Measurements from ENCODE around the gene ETV3.
"Not testable (repeated sequence)": the region's sequence is repeated elsewhere in the genome, so short reads cannot be mapped to it uniquely, and the experiment has no call there.

ETV3 gene

GRCh38 chr1:157178490-157178889 is 40.3 kb upstream of the ETV3 start:
- Histone ChIP-seq H3K27me3 (ENCODE audit: insufficient read depth, low read depth, severe bottlenecking) (peaks cover 24% of the 10 kb centered on the region), H3K4me3 (ENCODE audit: low read depth, low read length) (no peak overlapping the region)
- no peak for TF ChIP-seq CTCF (IDR thresholded peaks at IDR 0.05; ENCODE audit: low read depth, low read length)

GRCh38 chr1:157177733-157178394 is 39.7 kb upstream of the ETV3 start:
- Histone ChIP-seq H3K27me3 (ENCODE audit: insufficient read depth, low read depth, severe bottlenecking) (peaks cover 18% of the 10 kb centered on the region), H3K4me3 (ENCODE audit: low read depth, low read length) (no peak overlapping the region)

More at GRCh38 chr1:157178490-157178889, 40.3 kb upstream of the ETV3 start:
- Histone ChIP-seq H3K27ac (no peak overlapping the region), H3K9me3 (ENCODE audit: severe bottlenecking) (no peaks in the 10 kb centered on the region), H3K36me3 (no peaks in the 10 kb centered on the region)
- no peak for DNase-seq

GRCh38 chr1:157176591-157177121 is 38.5 kb upstream of the ETV3 start:
- no peak overlapping the region for H3K27ac ChIP-seq
- no peaks in the 10 kb centered on the region for H3K36me3 ChIP-seq
- no peak for TF ChIP-seq CTCF (IDR thresholded peaks at IDR 0.05; ENCODE audit: low read depth, low read length)
- no peaks in the 10 kb centered on the region for H3K9me3 ChIP-seq (ENCODE audit: severe bottlenecking)
- no peak overlapping the region for H3K4me3 ChIP-seq (ENCODE audit: low read depth, low read length)
- peaks cover 12% of the 10 kb centered on the region for H3K27me3 ChIP-seq (ENCODE audit: insufficient read depth, low read depth, severe bottlenecking)
- no peak for DNase-seq

More at GRCh38 chr1:157177733-157178394, 39.7 kb upstream of the ETV3 start:
- no peak overlapping the region for H3K27ac ChIP-seq
- H3K36me3 ChIP-seq: no peaks in the 10 kb centered on the region
- TF ChIP-seq CTCF (IDR thresholded peaks at IDR 0.05; ENCODE audit: low read depth, low read length): no peak
- H3K9me3 ChIP-seq (ENCODE audit: severe bottlenecking): no peaks in the 10 kb centered on the region
- no peak for DNase-seq

GRCh38 chr1:157176016-157176415 is 37.8 kb upstream of the ETV3 start:
- H3K27ac ChIP-seq: no peak overlapping the region
- DNase-seq: no peak
- peaks cover 12% of the 10 kb centered on the region for H3K27me3 ChIP-seq (ENCODE audit: insufficient read depth, low read depth, severe bottlenecking)
- no peaks in the 10 kb centered on the region for H3K9me3 ChIP-seq (ENCODE audit: severe bottlenecking)
- no peaks in the 10 kb centered on the region for H3K36me3 ChIP-seq
- TF ChIP-seq CTCF (IDR thresholded peaks at IDR 0.05; ENCODE audit: low read depth, low read length): no peak
- H3K4me3 ChIP-seq (ENCODE audit: low read depth, low read length): no peak overlapping the region

GRCh38 chr1:157173900-157174410 is 35.8 kb upstream of the ETV3 start:
- Histone ChIP-seq H3K4me3 (ENCODE audit: low read depth, low read length) (no peak overlapping the region), H3K36me3 (no peaks in the 10 kb centered on the region), H3K27me3 (ENCODE audit: insufficient read depth, low read depth, severe bottlenecking) (peaks cover 2% of the 10 kb centered on the region), H3K27ac (no peak overlapping the region), H3K9me3 (ENCODE audit: severe bottlenecking) (no peaks in the 10 kb centered on the region)
- no peak for TF ChIP-seq CTCF (IDR thresholded peaks at IDR 0.05; ENCODE audit: low read depth, low read length)
- DNase-seq: no peak

- not testable (repeated sequence) for H3K27ac ChIP-seq; DNase-seq; H3K27me3 ChIP-seq (ENCODE audit: insufficient read depth, low read depth, severe bottlenecking); H3K36me3 ChIP-seq; H3K9me3 ChIP-seq (ENCODE audit: severe bottlenecking); H3K4me3 ChIP-seq (ENCODE audit: low read depth, low read length)
Observed at GRCh38 chr1:157173241-157173640, 35.0 kb upstream of the ETV3 start.

- H3K27me3 ChIP-seq (ENCODE audit: insufficient read depth, low read depth, severe bottlenecking); H3K4me3 ChIP-seq (ENCODE audit: low read depth, low read length); H3K27ac ChIP-seq; H3K36me3 ChIP-seq; DNase-seq; H3K9me3 ChIP-seq (ENCODE audit: severe bottlenecking): not testable (repeated sequence)
Observed at GRCh38 chr1:157172591-157172990, 34.4 kb upstream of the ETV3 start.
